ENCODE measurements around the gene C20orf173. TPM values are rescaled to one million over a fixed set of nuclear protein-coding genes. Genes with fewer than 3 reads are reported as not detected.

Gene C20orf173
- total RNA-seq, 1 donor from 2014 or later, result not detected

DNA sequence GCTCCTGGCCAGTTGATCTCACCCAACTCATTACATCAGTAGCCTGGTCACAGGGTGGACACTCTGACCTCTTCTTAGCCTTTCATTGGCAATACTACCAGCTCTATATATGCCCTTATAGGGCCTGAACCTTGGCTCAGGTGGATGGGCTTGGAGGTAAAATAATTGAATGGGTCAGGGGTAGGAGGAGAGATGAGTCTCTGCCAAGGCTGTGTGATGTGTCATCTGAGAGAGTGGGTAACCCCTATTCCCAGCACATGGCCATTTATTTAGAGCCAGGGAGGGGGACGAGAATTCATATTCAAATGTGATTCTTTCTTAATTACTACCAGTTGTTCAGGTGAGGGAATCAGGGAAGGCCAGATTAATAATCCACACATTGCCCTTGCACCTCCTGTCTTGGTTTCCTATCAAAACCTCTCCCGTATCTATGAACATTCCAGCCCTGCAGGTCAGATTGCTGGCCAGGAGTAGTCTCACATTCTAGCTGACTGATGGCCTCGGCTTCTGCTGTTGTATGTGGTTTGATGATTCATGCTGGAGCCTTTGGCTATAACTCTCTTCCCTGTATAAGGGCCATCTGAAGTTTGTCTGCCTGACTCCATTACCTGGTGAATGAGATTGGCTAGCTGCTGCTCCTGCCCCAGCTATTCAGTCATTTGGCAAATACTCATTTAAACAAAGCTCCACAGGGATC is 13.4 kb downstream of the C20orf173 start:
- no peaks in the 10 kb centered on the region for H3K27me3 ChIP-seq
- H3K4me3 ChIP-seq, result no peak overlapping the region
- H3K9me3 ChIP-seq, result no peaks in the 10 kb centered on the region
- no peak for ATAC-seq
- TF ChIP-seq CTCF (IDR thresholded peaks at IDR 0.05), result no peak
- no peaks in the 10 kb centered on the region for H3K4me1 ChIP-seq
- DNase-seq, result no peak
- H3K36me3 ChIP-seq, result peaks cover 22% of the 10 kb centered on the region
- no peak overlapping the region for H3K27ac ChIP-seq
- intact Hi-C loops (cut with DNase I), result no loop called here

DNA sequence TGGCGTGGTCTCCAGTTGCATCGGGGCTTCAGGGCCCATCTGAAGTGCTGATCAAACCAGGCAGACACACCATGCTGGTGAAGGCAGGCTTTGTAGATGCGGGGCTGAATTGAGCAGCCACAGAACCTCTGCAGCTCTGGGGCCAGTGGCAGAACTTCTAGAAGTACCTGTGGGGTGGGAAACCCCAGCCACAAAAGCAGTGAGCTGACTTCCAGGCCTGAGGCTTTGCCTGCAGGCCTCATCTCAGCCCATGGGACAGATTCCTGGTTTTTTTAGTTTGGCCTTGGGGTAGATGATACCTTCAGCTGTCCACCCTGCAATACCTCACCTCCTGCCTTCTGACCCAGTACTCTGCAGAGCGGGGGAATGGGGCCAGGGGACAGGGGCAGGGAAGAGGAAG is 14.1 kb downstream of the C20orf173 start:
- H3K36me3 ChIP-seq, result peaks cover 29% of the 10 kb centered on the region
- no peaks in the 10 kb centered on the region for H3K4me1 ChIP-seq
- no peak overlapping the region for H3K4me3 ChIP-seq
- no peak overlapping the region for H3K27ac ChIP-seq
- ATAC-seq (no peak), DNase-seq (no peak)
- intact Hi-C loops (cut with DNase I), result no loop called here
- no peaks in the 10 kb centered on the region for H3K27me3 ChIP-seq
- no peaks in the 10 kb centered on the region for H3K9me3 ChIP-seq
- no peak for TF ChIP-seq CTCF (IDR thresholded peaks at IDR 0.05)

DNA sequence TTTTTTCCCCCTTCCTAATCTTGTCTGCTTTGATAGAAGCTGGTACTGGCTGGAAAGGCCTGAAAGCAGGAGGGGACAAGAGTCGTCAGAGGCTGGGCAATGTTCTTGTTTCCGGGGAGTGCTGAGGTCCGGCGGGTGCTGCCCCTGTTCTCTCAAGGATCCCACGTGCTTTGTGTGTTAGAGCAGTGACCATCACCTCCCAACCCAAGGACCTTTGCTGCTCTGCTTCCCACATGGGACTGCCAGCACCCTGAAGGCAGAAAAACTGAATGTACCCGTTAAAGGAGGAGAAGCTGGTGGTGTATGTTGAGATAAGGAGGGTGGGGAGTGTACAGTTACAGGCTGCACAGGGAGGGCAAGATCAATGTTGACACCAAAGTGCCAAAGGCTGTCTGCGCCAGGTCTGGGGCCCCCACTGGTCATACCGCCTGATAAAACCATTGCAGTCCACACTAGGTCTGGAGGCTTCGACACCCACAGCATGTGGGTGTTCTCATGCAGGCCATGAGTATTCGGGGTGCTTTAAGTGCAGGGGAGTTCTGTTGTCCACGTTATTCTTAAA is 15.0 kb downstream of the C20orf173 start:
- Histone ChIP-seq H3K4me1 (no peaks in the 10 kb centered on the region), H3K9me3 (no peaks in the 10 kb centered on the region), H3K4me3 (no peak overlapping the region), H3K27me3 (no peaks in the 10 kb centered on the region), H3K36me3 (peaks cover 38% of the 10 kb centered on the region), H3K27ac (no peak overlapping the region)
- ATAC-seq (no peak), DNase-seq (no peak)
- intact Hi-C loops (cut with DNase I), result no loop called here
- no peak for TF ChIP-seq CTCF (IDR thresholded peaks at IDR 0.05)

- peak; percentile 47 for TF ChIP-seq CTCF (IDR thresholded peaks at IDR 0.05)
- intact Hi-C loops (cut with DNase I), result no loop called here
- Histone ChIP-seq H3K36me3 (peaks cover 64% of the 10 kb centered on the region), H3K9me3 (no peaks in the 10 kb centered on the region), H3K4me3 (no peak overlapping the region), H3K27me3 (no peaks in the 10 kb centered on the region), H3K4me1 (no peaks in the 10 kb centered on the region), H3K27ac (no peak overlapping the region)
- DNase-seq, result no peak
- ATAC-seq, result peak; percentile 32
These were observed 17.5 kb downstream of the C20orf173 start for GRCh38 chr20:35511814-35512420.

DNA sequence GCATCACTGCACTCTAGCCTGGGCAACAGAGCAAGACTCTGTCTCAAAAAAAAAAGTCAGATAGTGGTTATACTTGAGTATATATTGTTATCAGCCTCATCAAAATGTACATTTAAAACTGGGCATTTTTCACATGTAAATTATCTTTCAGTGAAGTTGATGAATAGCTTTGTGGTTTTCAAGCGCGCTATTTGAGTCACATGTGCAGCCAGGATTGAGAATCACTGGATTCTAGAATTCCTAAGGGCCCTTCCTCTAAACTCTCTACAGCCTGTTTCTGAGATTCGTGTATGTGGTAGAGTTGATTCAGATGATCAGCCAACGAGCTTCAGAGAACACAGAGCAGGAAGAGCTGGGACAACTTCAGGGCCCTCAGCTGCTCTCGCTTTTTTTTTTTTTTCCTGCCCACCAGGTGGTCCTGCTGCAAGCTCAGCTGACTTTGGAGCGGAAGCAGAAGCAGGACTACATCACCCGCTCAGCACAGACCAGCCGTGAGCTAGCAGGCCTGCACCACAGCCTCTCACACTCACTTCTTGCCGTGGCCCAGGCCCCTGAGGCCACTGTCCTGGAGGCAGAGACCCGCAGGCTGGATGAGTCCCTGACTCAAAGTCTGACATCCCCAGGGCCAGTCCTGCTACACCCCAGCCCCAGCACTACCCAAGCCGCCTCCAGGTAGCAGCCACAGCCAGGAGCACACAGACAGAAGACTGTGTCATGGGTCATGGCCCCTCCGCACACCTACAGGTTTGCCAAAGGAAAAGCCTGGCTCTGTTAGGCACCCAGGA is 18.3 kb downstream of the C20orf173 start:
- Histone ChIP-seq H3K9me3 (no peaks in the 10 kb centered on the region), H3K4me1 (no peaks in the 10 kb centered on the region), H3K36me3 (peaks cover 71% of the 10 kb centered on the region), H3K27ac (no peak overlapping the region), H3K4me3 (no peak overlapping the region), H3K27me3 (no peaks in the 10 kb centered on the region)
- DNase-seq, result no peak
- intact Hi-C loops (cut with DNase I), result no loop called here
- ATAC-seq, result no peak
- TF ChIP-seq CTCF (IDR thresholded peaks at IDR 0.05), result no peak
